HG02759 (cell line): ENCODE measurements around the gene CREB1.
A peak's percentile ranks its signal among the peaks of the same experiment; 100 is the strongest.
"Not testable (repeated sequence)": the region's sequence is repeated elsewhere in the genome, so short reads cannot be mapped to it uniquely, and the experiment has no call there.

Experiments used
- ATAC-seq: cut with Tn5 transposase; IDR thresholded peaks from one replicate; pipeline ENCODE4 v1.9.1; 2021; ENCODE audit warnings: mild to moderate bottlenecking, moderate library complexity; ENCODE audit not compliant: unreplicated experiment

The CREB1 gene

DNA sequence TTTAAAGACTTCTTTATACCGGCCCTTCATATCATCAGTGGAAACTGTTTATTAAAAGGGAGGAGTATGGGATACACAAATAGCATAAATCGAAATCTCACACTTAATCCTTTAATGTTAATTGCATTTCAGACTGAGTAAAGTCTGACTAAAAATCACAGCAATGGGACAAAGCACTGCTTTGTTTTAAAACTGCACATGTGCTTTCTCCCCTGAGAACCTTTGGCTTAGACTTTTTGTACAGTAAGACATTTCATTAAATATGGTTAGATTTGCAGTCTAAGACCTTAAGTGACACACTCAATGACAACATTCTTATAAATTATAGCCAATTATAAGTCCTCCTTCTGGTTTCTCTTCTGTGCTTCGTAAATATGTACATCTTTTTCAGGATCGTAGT is 83.0 kb downstream of the CREB1 start:
- no peak for ATAC-seq

DNA sequence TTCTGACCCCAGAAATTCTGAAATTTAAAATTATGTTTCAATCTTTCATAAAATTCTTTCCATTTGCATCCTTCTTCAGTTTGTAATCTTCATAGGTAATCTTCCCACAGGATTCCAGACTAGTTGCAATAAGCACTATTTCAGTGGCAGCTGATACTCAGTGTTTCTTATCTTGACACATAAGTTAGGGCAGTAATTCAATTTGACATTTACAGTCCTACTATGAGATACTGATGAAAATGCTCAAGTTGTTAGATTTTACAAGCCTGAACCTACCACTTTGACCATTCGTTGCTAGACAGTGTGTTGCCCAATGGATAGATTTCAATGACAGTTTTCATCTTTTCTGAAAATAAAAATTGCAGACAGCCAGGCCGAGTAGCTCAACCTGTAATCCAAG is 85.1 kb downstream of the CREB1 start:
- ATAC-seq: no peak

DNA sequence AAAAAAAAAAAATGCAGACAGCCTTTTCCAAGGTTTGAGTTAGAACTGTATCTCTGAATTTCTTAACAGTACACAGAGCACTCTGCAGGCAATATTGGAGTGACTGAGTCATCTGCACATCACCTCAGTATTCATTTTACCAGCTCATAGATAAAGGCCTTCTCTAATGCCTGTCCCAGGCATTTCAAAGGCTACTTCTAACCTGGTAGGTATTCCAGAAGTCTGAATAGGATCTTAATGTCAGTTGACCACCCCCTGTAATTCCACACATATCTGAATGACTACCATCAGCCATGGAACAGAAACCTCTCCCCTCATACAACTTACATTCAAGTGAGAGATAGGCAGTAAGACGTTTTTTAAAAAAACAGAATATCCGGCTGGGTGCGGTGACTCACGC is 86.4 kb downstream of the CREB1 start:
- no peak for ATAC-seq

DNA sequence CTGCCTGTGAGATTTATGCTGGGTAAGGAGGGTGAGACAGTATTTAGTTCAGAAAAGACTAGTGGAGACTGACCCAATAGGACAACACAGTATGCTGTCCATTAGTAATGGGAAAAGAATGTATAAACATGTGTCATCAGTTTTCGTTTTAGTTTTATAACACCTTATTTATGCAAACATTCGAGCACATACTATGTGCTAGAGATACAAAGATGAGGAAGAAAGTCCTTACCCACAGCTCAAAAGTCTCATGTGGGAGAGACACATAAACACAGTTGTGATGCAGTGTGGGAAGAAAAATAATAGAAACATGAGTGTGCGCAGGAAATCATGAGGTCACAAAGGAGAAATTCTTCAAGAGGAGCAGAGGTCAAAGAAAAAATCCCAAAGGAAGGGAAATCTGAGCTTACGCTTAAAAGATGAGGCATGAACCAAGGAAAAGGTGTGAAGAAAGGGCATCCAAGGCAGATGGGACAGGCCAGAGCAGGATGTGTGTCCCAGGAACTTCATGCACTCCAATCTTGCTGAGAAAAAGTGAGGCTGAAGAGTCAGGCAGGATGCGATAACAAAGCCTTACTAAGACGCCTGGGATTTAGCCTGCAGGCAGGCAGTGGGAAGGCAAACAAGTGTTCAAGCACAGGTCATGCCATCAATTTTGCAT is 87.4 kb downstream of the CREB1 start:
- no peak for ATAC-seq

DNA sequence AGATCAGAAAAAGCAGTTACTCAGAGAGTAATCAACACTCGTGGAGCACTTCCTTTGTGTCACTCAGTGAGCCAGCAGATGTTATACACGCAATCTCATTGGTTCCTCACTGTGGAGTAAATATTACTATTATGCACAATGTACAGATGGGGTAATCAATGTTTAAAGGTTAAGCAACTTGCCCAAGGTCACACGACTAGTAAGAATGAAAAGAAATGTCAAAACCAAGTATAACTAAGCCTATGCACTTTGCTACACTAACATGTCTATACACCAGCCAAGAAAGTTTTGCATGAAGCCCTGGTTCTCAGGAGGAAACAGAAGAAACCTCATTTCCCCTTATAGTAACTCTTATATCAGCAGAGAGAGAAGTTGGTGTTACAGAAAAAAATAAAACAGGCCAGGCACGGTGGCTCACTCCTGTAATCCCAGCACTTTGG is 90.0 kb downstream of the CREB1 start:
- peak; percentile 34 for ATAC-seq

DNA sequence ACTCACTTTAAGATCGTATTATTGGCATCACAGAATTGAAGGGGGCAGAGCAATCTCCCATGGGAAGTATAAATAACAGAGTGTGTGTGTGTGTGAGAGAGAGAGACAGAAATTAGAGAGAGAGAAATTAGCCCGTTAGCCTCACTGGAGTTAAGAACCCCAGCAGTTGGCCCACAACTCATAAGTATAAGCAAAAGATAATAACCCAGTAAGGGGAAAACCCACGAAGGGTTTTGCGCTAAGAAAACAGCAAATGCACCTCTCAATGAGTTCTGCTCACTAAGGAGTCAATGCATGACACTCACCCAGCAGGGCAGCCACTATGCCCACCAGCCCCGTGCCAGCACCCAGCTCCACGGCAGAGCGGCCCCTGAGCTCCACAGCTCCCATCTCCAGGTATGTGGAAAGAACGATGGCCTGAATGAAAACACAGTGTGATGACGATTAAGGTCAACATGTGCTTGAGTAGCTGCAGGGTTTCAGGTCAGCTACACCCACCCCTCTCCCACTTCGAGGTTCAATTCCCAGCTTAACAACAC is 91.8 kb downstream of the CREB1 start:
- no peak for ATAC-seq

DNA sequence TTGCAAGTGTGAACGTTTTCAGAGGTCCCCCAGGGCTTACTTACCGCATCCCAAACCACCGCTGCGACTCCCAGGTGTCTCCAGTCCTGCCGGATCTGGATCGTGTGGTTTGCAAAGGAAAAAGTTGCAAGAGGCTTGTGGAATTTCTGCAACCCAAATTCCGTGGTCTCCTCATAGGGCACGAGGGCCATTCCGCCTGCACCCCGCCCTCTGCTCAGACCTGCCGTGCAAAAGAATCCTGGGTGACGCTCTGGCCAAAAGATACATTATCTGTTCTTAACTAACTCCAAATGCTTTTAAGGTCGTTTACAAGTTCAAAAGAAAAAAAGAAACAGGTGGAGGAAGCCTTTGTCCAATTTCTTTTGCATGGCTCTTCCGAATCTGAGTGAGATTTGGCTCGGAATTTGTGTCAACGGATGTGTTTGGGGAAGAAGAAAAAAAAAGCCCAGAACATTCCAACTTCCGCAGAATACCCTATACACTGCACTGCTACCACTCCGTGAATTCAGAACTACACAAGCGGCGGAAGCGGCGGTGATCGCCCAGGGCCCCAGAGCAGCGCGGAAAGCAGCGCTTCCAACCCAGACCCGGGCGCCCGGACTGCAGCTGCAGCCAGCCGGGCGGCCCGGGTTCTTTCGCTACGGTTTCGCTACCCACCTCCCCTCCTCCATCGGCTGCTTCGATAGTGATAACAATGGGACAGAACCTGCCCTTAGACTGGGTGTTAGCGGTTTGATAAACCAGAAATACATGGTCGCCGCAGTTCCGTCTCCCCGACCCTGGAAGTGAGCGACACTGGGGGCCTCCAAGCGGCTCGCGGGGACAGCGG is 94.6 kb downstream of the CREB1 start:
- peak; percentile 40 for ATAC-seq

DNA sequence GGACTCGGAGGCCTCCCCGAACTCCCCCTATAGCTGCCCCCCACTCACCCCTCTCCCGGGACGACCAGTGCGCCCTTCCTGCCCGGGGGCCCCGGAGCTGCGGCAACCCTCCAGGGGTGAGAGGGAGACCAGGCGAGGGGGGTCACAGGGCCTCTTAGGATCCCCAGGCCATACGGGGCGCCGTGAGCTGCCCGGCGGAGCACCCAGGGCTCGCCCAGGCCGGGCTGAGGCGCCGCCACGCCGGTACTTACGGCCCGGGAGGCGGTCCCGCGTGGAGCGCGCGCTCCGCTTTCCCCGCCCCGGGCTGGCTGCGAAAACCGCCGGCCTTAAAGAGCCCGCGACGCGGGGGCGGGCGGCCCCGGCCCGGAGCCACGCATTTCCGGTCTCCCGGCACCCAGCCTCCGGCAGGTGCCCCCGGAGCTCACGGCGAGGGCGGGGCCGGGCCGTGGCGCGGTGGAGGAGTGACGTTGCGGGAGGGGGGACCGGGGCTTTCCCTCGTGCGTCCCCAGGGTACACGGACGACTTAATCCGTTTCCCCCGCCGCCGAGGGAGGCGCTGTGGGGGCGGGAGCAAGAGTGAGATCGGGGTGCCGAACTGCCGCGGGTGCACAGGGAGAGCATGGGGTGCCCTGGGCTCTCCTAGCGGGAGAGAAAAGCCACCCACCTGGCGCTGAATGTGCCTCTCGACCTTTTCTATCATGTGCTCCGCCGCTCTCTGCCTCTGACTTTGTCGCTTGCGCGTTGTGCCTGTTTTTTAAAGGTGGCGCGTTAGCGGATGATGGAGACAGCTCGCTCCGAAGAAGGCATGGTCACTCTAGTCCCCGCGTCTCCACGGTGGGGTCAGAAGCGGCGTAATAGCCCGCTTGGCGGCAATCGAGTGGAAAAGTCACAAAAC is 95.5 kb downstream of the CREB1 start, which contains the start of gene METTL21A:
TSS of gene METTL21A (minus strand) at position 381 of the 894 bp plus-strand sequence. CDS start 1,019 bp downstream, outside the sequence.
- peak; percentile 69 for ATAC-seq

DNA sequence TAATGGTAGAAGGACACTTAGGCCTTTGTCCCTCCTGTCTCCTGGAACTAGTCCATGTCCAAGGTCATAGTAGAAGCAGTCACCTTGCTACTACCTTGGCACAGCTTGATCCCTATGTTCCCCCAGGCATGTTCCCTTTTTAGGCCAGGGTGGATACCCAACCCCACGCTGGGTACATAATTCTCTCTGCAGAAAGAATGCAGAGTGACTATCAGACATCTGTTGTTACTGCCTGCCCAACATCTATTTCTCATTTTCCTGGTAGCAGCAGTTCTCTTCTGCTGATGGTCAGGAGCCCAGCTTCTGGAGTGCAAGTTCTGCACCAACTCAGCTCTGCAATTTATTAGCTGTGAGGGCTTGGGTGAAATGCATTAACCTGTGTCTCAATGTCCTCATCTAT is 99.8 kb downstream of the CREB1 start:
- ATAC-seq: no peak

DNA sequence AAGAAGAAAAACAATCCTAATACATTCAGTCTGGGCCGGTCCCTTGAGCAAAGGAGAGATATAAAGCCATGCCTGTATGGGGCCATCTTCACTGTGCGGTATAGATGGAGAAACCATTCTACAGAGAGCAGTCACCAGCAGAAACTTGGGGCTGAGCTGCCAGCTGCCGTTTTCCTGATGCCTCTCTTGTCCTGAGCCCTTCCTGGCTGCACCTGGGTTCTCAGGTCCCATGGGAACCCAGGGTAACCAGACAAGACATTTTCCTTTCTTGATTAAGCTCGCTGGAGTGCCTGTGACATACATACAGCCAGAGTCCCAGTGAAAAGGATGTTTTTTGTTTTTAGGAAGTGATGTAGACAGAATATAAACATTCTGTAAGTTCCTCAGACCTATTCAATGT is 100.7 kb downstream of the CREB1 start:
- no peak for ATAC-seq

DNA sequence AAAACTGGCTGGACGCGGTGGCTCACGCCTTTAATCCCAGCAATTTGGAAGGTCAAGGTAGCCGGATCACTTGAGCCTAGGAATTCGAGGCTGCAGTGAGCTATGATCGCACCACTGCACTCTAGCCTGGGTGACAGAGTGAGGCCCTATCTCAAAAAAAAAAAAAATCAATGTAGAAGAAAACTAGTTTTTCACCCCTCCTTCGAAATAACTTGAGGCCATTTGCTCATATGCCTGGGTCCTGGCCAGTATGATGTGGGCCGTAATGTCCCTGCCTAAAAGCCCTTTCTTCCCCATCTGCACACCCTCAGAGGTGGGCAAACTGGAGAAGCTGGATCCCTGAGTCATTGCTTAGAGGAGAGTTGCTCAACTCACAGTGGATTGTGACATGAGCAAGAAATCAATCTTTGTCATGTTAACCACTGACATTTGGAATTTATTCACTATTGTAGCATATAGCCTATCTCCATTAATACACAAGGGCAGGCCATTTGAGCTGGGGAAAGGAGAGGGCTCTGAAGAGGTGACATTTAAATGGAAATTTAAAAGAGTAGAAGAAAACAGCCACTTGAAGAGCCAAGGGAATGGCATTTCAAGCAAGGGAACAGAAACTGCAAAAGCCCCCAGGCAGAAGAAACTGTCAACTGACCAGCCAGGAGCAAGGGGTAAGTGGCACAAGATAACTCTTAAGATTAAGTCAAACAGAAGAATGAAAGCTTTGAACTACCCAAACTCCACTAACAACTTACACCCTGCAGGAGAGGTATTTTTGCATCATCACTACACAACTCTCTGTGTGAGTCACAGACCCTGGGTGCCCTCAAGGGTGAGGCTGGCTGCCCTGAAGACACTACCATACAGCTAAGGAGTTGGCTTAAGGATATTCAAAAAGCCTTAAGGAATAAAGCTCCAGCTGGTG is 103.1 kb downstream of the CREB1 start:
- ATAC-seq: peak; percentile 65

DNA sequence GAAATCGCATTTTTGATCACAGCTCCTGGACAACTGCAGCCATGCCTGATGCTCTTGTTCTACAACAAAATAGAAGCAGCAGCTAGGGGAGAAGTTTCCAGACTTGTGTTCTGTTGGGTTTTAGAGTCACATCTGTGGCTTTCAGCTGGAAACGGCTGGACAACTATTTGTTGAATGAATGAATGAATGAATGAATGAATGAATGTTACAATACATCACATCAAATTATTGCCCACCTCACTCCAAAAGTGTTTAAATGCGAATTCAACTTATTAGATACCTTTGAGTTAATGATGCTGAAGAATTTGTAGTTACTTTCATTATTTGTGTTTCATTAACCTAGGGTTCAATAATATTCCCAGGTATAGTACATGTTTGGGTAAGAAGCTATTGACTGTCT is 103.9 kb downstream of the CREB1 start:
- ATAC-seq: no peak

DNA sequence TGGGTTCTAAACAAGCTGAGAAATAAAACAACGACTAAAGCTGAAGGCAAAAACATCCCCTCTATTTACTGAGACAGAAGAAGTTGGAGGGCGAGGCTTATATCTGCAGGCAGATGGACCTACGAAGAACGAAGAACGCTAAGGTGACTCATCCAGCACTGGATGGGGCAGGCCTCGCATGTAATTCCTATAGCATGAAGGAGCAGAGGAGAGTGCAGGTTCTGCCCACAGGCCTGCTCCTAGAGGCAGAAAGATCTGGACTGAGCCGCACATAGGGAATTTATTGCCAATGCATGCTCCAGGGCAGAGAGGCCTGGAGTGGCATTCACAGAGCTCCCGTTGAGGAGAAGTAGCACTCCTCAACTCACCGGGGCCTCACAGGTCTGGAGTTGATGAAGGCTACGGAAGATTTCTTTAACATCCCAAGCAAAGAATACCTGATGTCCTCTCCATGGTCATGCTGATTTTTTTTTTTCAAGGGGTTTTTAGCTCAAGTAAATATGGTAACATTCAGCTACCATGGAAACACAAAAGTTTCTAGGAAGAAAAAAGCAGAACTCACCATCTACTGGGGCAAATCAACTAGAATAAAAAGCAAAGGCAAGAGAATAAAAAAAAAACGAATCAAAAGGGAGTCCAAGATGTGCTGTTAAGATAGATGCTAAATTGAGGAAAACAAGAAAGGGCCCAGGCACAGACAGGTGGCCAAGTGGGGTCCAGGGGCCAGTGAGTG is 105.9 kb downstream of the CREB1 start:
- ATAC-seq: no peak

DNA sequence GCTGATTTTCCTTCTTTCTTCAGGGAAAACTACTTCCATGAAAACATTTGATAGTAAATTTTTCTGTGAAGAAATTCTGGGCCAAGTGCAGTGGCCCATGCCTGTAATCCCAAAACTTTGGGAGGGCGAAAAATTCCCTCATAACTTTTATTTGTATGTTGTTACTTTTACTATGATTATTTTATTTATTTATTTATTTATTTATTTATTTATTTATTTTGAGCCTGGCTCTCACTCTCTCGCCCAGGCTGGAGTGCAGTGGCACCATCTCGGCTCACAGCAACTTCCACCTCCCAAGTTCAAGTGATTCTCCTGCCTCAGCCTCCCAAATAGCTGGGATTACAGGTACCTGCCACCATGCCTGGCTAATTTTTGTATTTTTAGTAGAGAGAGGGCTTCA is 109.5 kb downstream of the CREB1 start:
- ATAC-seq: not testable (repeated sequence)

DNA sequence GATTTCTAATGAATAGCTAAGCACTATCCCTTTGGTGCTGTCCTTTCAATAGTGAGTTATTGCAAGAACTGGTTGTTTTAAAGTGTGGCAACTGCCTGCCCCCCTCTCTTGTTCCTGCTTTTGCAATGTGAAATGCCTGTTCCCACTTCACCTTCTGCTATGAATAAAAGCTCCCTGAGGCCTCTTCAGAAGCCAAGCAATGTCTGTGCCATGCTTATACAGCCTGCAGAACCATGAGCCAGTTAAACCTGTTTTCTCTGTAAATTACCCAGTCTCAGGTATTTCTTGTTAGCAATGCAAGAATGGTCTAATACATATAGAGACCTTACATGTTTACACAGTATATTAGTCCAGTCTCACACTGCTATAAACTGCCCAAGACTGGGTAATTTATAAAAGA is 110.4 kb downstream of the CREB1 start:
- ATAC-seq: no peak

DNA sequence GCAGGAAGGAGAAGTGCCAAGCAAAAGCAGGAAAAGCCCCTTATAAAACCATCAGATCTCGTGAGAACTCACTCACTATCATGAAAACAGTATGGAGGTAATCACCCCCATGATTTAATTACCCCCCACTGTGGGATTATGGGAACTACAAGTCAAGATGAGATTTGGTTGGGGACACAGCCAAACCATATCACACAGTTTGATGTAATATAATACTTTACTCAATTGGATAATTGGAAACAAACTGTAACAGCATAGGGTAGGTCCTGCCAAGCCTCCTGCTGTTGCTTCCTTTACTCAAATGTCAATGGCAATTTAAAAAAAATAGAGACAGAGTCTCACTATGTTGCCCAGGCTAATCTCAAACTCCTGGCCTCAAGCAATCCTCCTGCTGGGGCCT is 110.9 kb downstream of the CREB1 start:
- ATAC-seq: no peak

DNA sequence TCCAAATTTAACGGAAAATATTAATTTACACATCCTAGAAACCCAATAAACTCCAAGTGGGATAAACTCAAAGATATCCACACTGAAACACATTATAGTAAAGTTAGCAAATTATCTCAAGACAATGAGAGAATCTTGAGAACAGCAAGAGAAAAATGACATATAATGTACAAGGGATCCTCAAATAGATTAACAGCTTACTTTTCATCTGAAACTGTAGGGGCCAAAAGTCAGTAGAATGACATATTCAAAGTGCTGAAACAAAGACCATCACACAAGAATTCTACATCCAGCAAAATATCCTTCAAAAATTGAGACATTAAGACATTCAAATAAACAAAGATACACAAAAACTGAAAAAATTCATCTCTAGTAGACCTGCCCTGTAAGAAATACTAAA is 114.1 kb downstream of the CREB1 start:
- no peak for ATAC-seq

DNA sequence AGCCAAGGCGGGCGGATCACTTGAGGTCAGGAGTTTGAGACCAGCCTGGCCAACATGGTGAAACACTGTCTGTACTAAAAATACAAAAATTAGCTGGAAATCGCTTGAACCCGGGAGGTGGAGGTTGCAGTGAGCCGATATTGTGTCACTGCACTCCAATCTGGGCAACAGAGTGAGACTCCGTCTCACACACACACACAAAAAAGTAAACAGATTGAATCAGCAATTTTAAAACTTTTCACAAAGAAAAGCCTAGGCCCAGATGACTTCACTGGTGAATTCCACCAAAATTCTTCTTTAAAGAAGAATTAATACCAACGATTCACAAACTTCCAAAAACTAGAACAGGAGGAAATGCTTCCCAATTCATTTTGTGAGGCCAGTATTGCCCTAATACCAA is 116.8 kb downstream of the CREB1 start:
- ATAC-seq: not testable (repeated sequence)
